ENCODE results near the gene CCDC33.
A peak's percentile ranks its signal among the peaks of the same experiment; 100 is the strongest.

The CCDC33 gene

GRCh38 chr15:74368121-74368520 is 132.0 kb downstream of the CCDC33 start:
- no peak for DNase-seq

DNA sequence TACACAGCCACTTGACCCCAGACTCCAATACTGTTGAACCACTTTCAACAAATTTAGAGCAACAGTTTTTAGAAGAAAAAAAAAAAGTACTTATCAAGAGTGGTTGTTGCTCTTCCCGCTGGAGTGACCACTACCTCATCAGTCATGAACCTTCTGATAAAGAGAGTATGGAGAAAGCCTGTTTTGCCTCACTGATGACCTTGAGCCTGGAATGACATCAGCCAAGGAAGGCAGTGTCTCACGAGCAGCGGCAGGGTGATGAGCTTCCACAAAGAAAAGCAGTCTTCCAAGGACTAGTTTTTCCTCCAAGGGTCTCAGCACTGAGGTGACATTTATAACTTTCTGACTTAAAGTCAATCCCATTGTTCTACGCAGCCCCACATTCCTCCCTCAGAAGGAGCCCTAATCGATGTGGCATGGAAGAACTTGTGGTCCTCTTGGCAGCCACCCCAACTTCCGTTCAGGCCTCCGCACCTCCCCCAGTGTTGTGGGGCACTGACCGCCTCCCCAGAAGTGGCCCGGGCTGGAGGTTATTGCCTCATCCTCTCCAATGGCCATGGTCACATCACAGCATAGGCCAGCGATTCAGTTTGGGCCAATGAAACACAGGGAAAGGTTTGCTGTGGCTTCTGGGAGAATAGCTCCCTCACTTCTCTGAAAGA is 133.1 kb downstream of the CCDC33 start:
- DNase-seq, result no peak

DNA sequence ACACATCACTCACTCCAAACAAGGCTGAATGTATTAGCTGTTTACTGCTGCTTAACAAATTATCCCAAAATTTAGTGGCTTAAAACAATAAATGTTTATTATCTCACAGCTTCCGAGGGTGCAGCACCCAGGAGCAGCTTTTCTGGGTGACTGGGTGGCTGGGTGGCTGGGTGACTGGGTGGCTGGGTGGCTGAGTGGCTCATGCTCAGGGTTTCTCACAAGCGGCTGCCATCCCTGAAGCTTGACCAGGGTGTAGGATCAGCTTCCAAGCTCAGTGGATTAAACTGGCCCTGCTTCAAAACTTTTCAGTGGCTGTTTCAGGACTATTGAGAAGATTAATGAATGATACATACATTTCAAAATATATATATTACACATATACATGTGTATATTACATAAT is 133.6 kb downstream of the CCDC33 start:
- DNase-seq, result no peak

- DNase-seq, result no peak
Measured at GRCh38 chr15:74370471-74370870, 134.3 kb downstream of the CCDC33 start.

- DNase-seq, result no peak
Measured at GRCh38 chr15:74373056-74373650, 137.0 kb downstream of the CCDC33 start.

DNA sequence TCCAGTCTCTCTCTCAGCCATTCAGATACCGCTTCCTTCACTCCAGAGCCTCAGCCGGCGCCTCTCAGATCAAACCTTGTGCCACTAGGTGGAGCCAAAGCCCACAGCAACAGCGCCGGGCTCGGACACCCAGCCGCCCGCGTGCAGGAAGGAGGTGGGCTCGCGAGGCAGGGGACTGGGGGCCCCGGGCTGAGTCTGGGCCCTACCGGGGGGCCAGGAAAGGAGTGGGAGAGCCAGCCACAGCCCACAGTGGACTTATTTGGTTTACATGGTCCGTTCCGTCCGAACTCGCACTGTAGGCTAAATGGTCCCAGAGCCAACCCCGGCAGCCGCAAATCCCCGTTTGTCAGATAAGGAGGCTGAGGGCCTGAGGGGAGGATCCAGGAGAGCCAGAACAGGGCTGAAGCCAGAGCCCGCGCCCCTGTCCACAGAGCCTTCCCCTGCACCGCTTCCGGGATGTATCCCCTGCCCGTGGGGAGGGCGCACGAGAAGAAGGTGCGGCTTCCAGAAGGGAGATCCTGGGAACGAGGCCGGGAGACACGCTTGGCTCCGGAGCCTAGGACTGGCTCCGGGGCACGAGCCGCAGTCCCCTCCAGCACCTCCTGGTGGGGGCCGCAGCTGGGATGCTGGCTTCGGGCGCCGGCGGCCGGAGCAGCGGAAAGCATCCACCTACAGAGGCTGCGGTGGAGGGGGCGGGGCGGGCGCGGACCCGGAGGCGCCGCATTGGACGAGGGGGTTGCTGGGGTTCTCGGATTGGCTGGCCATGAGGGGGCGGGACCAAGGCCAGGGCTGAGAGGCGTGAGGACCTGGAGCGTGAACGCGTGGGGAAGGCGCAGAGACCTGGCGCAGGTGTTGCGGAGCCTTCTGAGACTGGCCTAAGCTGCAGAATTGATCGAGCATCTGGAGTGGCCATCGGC is 137.9 kb downstream of the CCDC33 start:
- DNase-seq, result peak; percentile 82 to 95 (median 93)

- no peak for DNase-seq
Measured at GRCh38 chr15:74374648-74375302, 138.6 kb downstream of the CCDC33 start.

DNA sequence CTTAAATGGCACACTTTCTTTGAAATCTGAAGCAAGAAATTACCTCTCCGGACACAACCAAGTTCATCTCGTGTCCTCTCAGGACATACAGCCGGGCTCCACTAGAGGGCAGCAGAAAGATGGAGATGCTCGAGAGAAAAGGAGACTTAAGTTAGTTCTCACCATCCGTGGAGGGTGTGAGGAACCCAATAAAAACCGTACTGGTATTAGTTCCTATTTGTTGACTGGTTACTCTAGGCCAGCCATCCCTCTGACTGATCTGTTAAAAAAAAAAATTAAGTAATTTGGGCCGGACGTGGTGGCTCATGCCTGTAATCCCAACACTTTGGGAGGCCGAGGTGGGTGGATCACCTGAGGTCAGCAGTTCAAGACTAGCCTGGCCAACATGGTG is 139.2 kb downstream of the CCDC33 start:
- DNase-seq, result peak; percentile 39 to 83 (median 70)

DNA sequence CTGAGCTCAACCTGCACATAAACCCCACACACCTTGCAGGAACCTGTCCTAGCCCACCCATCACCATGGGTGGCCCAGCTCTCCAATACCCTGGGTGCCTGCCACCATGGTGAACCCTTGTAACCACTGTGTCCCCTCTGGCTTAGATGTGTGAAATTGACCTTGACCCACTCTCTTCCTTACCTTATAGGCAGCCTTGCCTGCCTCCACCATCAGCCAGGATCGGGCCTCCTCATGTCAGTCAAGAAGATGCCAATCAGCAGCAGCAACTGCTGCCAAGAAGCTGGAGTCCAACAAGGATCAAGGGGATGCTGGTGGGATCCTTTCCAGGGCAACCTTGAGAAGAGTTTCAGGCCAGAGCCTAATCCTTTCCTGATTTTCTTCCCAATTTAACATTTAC is 140.1 kb downstream of the CCDC33 start:
- DNase-seq, result no peak

DNA sequence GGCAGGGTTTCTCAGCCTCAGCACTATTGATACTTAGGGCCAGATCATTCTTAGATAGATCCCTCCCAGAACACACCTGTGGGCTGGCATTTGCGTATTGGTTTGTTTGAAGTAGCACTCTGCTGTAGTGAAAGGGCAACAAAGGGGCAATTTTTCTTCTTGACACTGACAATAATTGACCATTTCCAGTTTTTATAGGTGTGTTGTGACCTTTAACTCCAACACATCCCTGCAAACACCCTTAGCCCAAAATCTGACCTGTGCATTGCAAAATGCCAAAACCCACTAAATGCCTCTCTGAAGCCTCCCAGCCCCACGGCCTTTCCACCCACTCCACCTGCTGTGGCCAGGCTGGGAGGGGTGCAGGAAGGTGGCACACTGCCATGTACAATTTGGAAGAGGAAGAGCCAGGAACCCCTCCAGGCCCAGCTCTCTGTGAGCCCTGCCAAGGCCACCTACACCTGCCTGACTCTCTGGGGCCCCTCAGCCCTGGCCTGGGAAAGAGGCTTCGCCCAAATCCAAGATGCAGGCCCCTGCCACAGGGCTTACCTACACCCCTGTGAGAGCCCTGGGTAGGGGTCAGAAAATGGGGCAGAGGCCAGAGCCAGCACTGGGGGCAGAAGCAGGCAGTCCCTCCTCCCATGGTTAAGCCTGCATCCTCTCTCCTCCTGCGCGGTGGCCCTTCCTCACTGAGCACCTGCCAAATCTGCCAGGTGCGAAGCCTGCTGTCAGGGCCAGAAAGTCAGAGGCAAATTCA is 140.9 kb downstream of the CCDC33 start:
- no peak for DNase-seq

- DNase-seq, result no peak
Measured at GRCh38 chr15:74377831-74378766, 142.0 kb downstream of the CCDC33 start.

DNA sequence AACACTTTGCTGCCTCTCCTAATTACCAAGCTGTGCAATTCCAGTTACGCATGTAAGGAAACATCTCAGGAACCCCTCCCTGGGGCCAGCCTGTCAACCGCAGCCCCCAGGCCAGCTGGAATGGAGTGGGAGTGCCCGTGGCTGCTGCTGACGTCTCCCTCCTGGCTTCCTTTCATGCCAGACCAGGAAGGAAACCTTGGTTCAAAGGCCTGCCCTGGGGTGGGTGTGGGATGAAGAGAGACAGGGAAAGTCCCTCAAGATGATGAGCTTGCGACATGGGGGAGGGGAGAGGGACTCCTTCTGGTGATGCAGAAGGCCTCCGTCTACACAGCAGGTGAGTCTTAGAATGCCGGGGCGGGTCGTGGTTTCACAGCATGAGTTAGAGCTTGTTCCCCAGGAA is 142.7 kb downstream of the CCDC33 start:
- DNase-seq, result peak in 1 of 5 experiments; percentile 51

- DNase-seq, result no peak
Measured at GRCh38 chr15:74380361-74381189, 144.4 kb downstream of the CCDC33 start.

- DNase-seq, result no peak
Measured at GRCh38 chr15:74381190-74381453, 145.0 kb downstream of the CCDC33 start.

- DNase-seq, result no peak
Measured at GRCh38 chr15:74381481-74381880, 145.4 kb downstream of the CCDC33 start.

GRCh38 chr15:74382004-74382816 is 146.1 kb downstream of the CCDC33 start:
- peak; percentile 59 to 66 (median 62) for DNase-seq

DNA sequence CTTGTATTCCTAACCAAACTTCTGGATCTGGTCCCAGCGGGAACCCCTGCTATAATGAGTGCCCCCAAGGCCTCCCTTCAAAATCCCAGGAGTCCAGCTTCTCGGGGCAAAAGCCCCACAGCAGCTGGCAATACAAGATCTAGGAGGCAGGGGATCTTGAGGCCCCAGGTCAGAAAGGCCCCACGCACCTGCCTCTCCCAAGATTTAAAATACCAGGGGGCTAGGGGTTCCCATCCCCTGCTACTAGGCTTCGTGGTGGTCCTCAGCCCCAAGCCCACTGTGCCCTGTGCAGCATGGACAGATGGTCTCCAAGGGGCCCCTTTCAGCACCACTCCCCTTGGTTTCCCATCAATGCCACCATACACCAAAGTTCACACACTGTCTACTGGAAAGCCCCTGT is 147.2 kb downstream of the CCDC33 start:
- DNase-seq, result no peak

DNA sequence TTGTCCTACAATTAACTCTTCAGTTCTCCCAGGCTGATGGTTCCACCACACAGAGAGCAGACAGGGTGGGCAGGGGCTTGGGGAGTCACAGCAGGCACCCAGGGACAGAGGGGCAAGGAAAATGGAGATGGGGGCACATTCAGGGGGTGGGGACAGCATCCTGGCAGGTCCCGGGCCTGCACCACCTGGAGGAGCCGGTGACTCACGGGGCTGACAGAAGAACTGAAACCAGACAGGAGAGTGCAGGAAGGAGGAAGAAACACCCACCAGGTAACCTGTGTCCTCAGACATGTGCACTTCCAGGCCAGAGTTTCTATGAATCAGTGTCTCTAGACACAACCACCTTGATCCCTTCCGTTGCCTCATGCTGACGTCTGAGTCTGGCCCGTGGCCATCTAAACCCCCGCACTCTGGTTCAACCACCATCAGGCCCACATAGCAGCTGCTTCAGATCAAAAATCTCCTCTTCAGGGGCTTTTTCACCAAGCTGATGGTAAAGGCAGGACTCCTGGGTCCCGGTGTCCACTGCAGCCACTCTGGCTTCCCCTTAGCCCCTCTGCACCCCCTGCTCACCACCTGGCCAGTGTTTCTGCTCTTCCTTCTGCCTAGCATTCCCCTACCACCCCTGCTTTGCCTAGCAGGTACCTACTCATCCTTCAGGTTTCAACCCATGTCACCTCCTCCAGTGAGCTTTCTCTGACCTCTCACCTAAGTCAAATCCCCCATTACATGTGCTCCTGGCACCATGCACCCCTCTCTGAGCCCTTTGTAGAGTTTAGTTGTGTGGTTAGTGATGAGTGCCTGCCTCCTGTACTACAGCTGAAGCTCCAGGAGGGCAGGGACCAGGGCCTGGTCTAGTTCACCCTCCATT is 147.8 kb downstream of the CCDC33 start:
- peak in 2 of 5 experiments; percentile 45 to 64 for DNase-seq

DNA sequence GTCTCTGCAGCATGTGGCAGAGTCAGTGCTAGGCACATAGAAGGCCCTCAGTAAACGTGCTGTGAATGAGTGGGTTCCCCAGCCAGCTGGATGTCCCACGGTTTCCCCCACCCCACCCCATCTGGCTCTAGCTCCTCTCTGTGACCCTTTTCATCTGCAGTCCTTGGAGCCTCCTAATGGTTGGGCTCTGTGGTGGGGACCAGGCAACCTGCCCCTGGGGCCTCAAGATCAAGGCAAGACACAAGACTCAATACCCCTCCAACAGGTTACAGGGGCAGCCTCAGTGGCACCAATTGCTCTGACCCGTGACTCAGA is 148.4 kb downstream of the CCDC33 start:
- DNase-seq, result no peak

Data from T-helper 2 cell (primary cell).